ENCODE results near the gene GALNT10.

GALNT10 gene

GRCh38 chr5:154194345-154195329 lies 4.1 kb downstream of the GALNT10 start:
- no peak overlapping the region for H4K8ac ChIP-seq (ENCODE audit: low read depth, low read length)
- no peak overlapping the region for H2BK120ac ChIP-seq (ENCODE audit: low read depth, low read length)
- H3K9ac ChIP-seq (ENCODE audit: low read length): no peak overlapping the region
- no peaks in the 10 kb centered on the region for H3K36me3 ChIP-seq (ENCODE audit: control insufficient read depth, insufficient read depth, low read length)
- no peak overlapping the region for H3K23ac ChIP-seq (ENCODE audit: low read length)
- H3K27ac ChIP-seq (ENCODE audit: low read depth, low read length): no peak overlapping the region
- no peak overlapping the region for H3K56ac ChIP-seq (ENCODE audit: low read length)
- no peak overlapping the region for H3K4ac ChIP-seq (ENCODE audit: low read depth, low read length)
- no peak overlapping the region for H4K5ac ChIP-seq (ENCODE audit: low read length)
- no CpG with 5 or more reads among the region's 8 CpGs for WGBS (ENCODE audit: extremely low coverage, insufficient coverage, low lambda C conversion rate)
- DNase-seq: peak; percentile 89
- H3K4me2 ChIP-seq (ENCODE audit: low read length): no peak overlapping the region
- no peak overlapping the region for H2BK5ac ChIP-seq (ENCODE audit: low read length)
- peaks cover 23% of the 10 kb centered on the region for H3K79me1 ChIP-seq (ENCODE audit: low read length)
- no peak overlapping the region for H3K4me3 ChIP-seq (ENCODE audit: low read length)
- peaks cover 11% of the 10 kb centered on the region for H3K79me2 ChIP-seq (ENCODE audit: control insufficient read depth, insufficient read depth, low read length)
- H3K4me1 ChIP-seq (ENCODE audit: control insufficient read depth, low read depth, low read length): peaks cover 29% of the 10 kb centered on the region
- H2BK15ac ChIP-seq (replicated peaks; ENCODE audit: low read depth): no peak overlapping the region
- H2AK5ac ChIP-seq (ENCODE audit: low read length): no peak overlapping the region
- H3K18ac ChIP-seq (ENCODE audit: low read length): no peak overlapping the region
- peaks cover 2% of the 10 kb centered on the region for H3K27me3 ChIP-seq (ENCODE audit: insufficient read depth, low read length, poor library complexity)

GRCh38 chr5:154196281-154196680 lies 5.7 kb downstream of the GALNT10 start:
- peak overlapping the region; percentile 75 for H3K23ac ChIP-seq (ENCODE audit: low read length)
- whole genome bisulfite sequencing (ENCODE audit: extremely low coverage, insufficient coverage, low lambda C conversion rate): no CpG with 5 or more reads among the region's 1 CpG
- no peaks in the 10 kb centered on the region for H3K36me3 ChIP-seq (ENCODE audit: control insufficient read depth, insufficient read depth, low read length)
- no peak overlapping the region for H2BK15ac ChIP-seq (replicated peaks; ENCODE audit: low read depth)
- H2AK5ac ChIP-seq (ENCODE audit: low read length): peak overlapping the region; percentile 29
- no peak overlapping the region for H4K5ac ChIP-seq (ENCODE audit: low read length)
- no peak overlapping the region for H3K4me2 ChIP-seq (ENCODE audit: low read length)
- no peak overlapping the region for H3K27ac ChIP-seq (ENCODE audit: low read depth, low read length)
- no peak overlapping the region for H2BK120ac ChIP-seq (ENCODE audit: low read depth, low read length)
- H3K18ac ChIP-seq (ENCODE audit: low read length): no peak overlapping the region
- H3K79me1 ChIP-seq (ENCODE audit: low read length): peaks cover 24% of the 10 kb centered on the region
- H3K27me3 ChIP-seq (ENCODE audit: insufficient read depth, low read length, poor library complexity): no peaks in the 10 kb centered on the region
- peaks cover 11% of the 10 kb centered on the region for H3K79me2 ChIP-seq (ENCODE audit: control insufficient read depth, insufficient read depth, low read length)
- no peak overlapping the region for H4K8ac ChIP-seq (ENCODE audit: low read depth, low read length)
- peaks cover 29% of the 10 kb centered on the region for H3K4me1 ChIP-seq (ENCODE audit: control insufficient read depth, low read depth, low read length)
- no peak overlapping the region for H2BK5ac ChIP-seq (ENCODE audit: low read length)
- DNase-seq: no peak
- H3K4ac ChIP-seq (ENCODE audit: low read depth, low read length): no peak overlapping the region
- no peak overlapping the region for H3K4me3 ChIP-seq (ENCODE audit: low read length)
- H3K56ac ChIP-seq (ENCODE audit: low read length): no peak overlapping the region
- no peak overlapping the region for H3K9ac ChIP-seq (ENCODE audit: low read length)

GRCh38 chr5:154196955-154197652 lies 6.6 kb downstream of the GALNT10 start:
- Histone ChIP-seq H3K36me3 (ENCODE audit: control insufficient read depth, insufficient read depth, low read length) (no peaks in the 10 kb centered on the region), H4K5ac (ENCODE audit: low read length) (no peak overlapping the region), H3K79me1 (ENCODE audit: low read length) (peaks cover 20% of the 10 kb centered on the region), H3K23ac (ENCODE audit: low read length) (no peak overlapping the region), H3K56ac (ENCODE audit: low read length) (peak overlapping the region; percentile 59), H3K4ac (ENCODE audit: low read depth, low read length) (no peak overlapping the region), H2BK120ac (ENCODE audit: low read depth, low read length) (no peak overlapping the region), H2AK5ac (ENCODE audit: low read length) (no peak overlapping the region), H3K4me1 (ENCODE audit: control insufficient read depth, low read depth, low read length) (peaks cover 29% of the 10 kb centered on the region), H3K9ac (ENCODE audit: low read length) (peak overlapping the region; percentile 4), H3K79me2 (ENCODE audit: control insufficient read depth, insufficient read depth, low read length) (peaks cover 7% of the 10 kb centered on the region), H2BK15ac (replicated peaks; ENCODE audit: low read depth) (no peak overlapping the region), H4K8ac (ENCODE audit: low read depth, low read length) (no peak overlapping the region), H3K27ac (ENCODE audit: low read depth, low read length) (no peak overlapping the region), H3K18ac (ENCODE audit: low read length) (peak overlapping the region; percentile 61), H3K4me3 (ENCODE audit: low read length) (no peak overlapping the region), H3K27me3 (ENCODE audit: insufficient read depth, low read length, poor library complexity) (no peaks in the 10 kb centered on the region), H3K4me2 (ENCODE audit: low read length) (no peak overlapping the region), H2BK5ac (ENCODE audit: low read length) (no peak overlapping the region)
- no CpG with 5 or more reads among the region's 8 CpGs for WGBS (ENCODE audit: extremely low coverage, insufficient coverage, low lambda C conversion rate)
- peak; percentile 75 for DNase-seq

DNA sequence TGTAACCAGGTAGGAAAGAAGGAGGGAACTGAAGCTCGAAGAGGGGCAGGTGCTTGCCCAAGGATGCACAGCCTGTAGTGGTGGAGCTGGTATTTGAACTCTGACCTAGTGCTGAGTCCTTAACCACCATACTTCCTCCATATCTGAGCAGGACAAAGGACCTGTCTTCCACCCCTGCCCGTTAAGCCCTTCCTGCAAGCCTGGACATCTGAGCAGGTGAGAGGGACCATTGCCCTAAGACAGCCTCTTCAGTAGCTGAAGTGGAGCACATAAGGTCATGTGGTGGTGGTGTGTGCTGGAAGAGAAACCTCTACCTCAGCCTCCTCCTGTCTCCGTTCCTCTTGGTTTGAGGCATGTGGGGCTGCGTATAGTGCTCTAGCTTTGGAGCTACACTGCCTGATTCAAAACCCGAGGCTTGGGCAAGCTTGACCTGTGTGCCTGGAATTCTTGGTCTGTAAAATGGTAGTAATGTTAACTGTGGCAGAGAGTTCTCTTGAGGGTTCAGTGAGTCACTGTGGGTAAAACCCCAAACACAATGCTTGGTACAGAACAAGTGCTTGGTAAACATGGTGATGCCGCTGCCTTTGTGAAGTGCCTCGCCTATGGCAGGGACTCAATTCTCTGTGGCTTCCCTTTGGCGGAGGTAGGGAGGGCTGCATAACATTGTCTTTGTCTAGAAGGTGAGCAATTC lies 7.4 kb downstream of the GALNT10 start:
- Histone ChIP-seq H3K9ac (ENCODE audit: low read length) (peak overlapping the region; percentile 21), H2BK5ac (ENCODE audit: low read length) (peak overlapping the region; percentile 17), H3K56ac (ENCODE audit: low read length) (peak overlapping the region; percentile 61), H2BK15ac (replicated peaks; ENCODE audit: low read depth) (no peak overlapping the region), H3K27ac (ENCODE audit: low read depth, low read length) (no peak overlapping the region), H3K4me2 (ENCODE audit: low read length) (no peak overlapping the region), H2BK120ac (ENCODE audit: low read depth, low read length) (no peak overlapping the region), H3K23ac (ENCODE audit: low read length) (no peak overlapping the region), H3K18ac (ENCODE audit: low read length) (no peak overlapping the region), H3K4me1 (ENCODE audit: control insufficient read depth, low read depth, low read length) (peaks cover 22% of the 10 kb centered on the region), H4K8ac (ENCODE audit: low read depth, low read length) (no peak overlapping the region), H3K79me2 (ENCODE audit: control insufficient read depth, insufficient read depth, low read length) (peaks cover 7% of the 10 kb centered on the region), H3K36me3 (ENCODE audit: control insufficient read depth, insufficient read depth, low read length) (no peaks in the 10 kb centered on the region), H3K27me3 (ENCODE audit: insufficient read depth, low read length, poor library complexity) (no peaks in the 10 kb centered on the region), H3K79me1 (ENCODE audit: low read length) (peaks cover 17% of the 10 kb centered on the region), H4K5ac (ENCODE audit: low read length) (no peak overlapping the region), H3K4ac (ENCODE audit: low read depth, low read length) (no peak overlapping the region), H3K4me3 (ENCODE audit: low read length) (no peak overlapping the region), H2AK5ac (ENCODE audit: low read length) (peak overlapping the region; percentile 83)
- no CpG with 5 or more reads among the region's 8 CpGs for WGBS (ENCODE audit: extremely low coverage, insufficient coverage, low lambda C conversion rate)
- no peak for DNase-seq

DNA sequence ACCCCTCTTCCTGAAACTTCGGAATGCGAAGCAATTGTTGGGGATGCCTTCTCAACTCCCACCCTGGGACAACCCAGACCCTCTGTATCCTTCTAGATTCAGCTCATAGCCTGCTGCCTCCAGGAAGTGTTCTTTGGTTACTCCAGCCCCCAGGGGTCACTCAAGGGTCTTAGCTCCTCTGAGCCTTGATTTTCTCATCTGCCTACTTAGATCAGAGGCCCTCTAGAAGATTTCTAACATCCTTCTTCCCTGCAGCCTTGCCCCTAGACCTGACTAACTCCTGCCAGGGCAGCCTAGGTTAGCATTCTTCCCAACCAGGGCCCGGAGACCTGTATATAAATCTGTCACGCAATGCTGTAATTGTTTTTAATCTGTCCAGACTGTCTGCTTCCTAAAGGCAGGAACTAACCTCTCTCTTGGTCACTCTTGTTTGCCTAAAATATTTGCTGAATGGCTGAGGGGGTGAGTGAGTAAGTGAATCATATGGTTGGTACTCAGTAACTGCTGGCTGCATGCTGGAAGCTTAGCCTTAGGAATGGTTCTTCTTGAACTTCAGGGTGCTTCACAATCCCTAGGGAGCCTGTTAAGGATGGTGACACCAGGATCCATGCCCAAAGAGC lies 8.2 kb downstream of the GALNT10 start:
- no peak overlapping the region for H3K4me3 ChIP-seq (ENCODE audit: low read length)
- no peak overlapping the region for H2BK15ac ChIP-seq (replicated peaks; ENCODE audit: low read depth)
- no peak overlapping the region for H4K5ac ChIP-seq (ENCODE audit: low read length)
- WGBS (ENCODE audit: extremely low coverage, insufficient coverage, low lambda C conversion rate): no CpG with 5 or more reads among the region's 4 CpGs
- H3K23ac ChIP-seq (ENCODE audit: low read length): no peak overlapping the region
- H2BK5ac ChIP-seq (ENCODE audit: low read length): no peak overlapping the region
- DNase-seq: peak; percentile 53
- H3K36me3 ChIP-seq (ENCODE audit: control insufficient read depth, insufficient read depth, low read length): no peaks in the 10 kb centered on the region
- no peaks in the 10 kb centered on the region for H3K27me3 ChIP-seq (ENCODE audit: insufficient read depth, low read length, poor library complexity)
- no peak overlapping the region for H3K4me2 ChIP-seq (ENCODE audit: low read length)
- H3K27ac ChIP-seq (ENCODE audit: low read depth, low read length): no peak overlapping the region
- H3K9ac ChIP-seq (ENCODE audit: low read length): no peak overlapping the region
- peaks cover 22% of the 10 kb centered on the region for H3K4me1 ChIP-seq (ENCODE audit: control insufficient read depth, low read depth, low read length)
- H3K56ac ChIP-seq (ENCODE audit: low read length): peak overlapping the region; percentile 17
- H2AK5ac ChIP-seq (ENCODE audit: low read length): no peak overlapping the region
- H2BK120ac ChIP-seq (ENCODE audit: low read depth, low read length): no peak overlapping the region
- H3K79me1 ChIP-seq (ENCODE audit: low read length): peaks cover 18% of the 10 kb centered on the region
- peaks cover 7% of the 10 kb centered on the region for H3K79me2 ChIP-seq (ENCODE audit: control insufficient read depth, insufficient read depth, low read length)
- H3K4ac ChIP-seq (ENCODE audit: low read depth, low read length): no peak overlapping the region
- H3K18ac ChIP-seq (ENCODE audit: low read length): no peak overlapping the region
- H4K8ac ChIP-seq (ENCODE audit: low read depth, low read length): no peak overlapping the region

Data from mesendoderm (in vitro differentiated cells).